Karpas-422 (cell line): Measurements from ENCODE around the gene SIN3B. TPM values are rescaled to one million over a fixed set of nuclear protein-coding genes. Genes with fewer than 3 reads are reported as not detected.
"Not testable (repeated sequence)": the region's sequence is repeated elsewhere in the genome, so short reads cannot be mapped to it uniquely, and the experiment has no call there.

Experiments used
- DNase-seq: peaks from one replicate; pipeline ENCODE4 v3.0.0-alpha.2; 2015
- H2AFZ ChIP-seq: fragments of 200-600 bp; sonication (generic); 2 replicates; pipeline ENCODE4 v1.6.1; 2014; ENCODE audit warnings: antibody characterized with exemption, low read length, mixed read lengths
- H3K27ac ChIP-seq: fragments of 200-600 bp; sonication (generic); 2 replicates; pipeline ENCODE4 v1.5.1; 2014; ENCODE audit warnings: mild to moderate bottlenecking, low read length, moderate library complexity
- H3K27me3 ChIP-seq: fragments of 200-600 bp; sonication (generic); 2 replicates; pipeline ENCODE4 v1.6.1; 2014; ENCODE audit warnings: low read length, mixed read lengths
- H3K36me3 ChIP-seq: fragments of 200-600 bp; sonication (generic); 2 replicates; pipeline ENCODE4 v1.6.1; 2014; ENCODE audit warnings: low read length, mixed read lengths; ENCODE audit not compliant: insufficient read depth
- H3K4me1 ChIP-seq: fragments of 200-600 bp; sonication (generic); 2 replicates; pipeline ENCODE4 v1.6.1; 2014; ENCODE audit warnings: mild to moderate bottlenecking, low read length, mixed read lengths
- H3K4me2 ChIP-seq: fragments of 200-600 bp; sonication (generic); 2 replicates; pipeline ENCODE4 v1.6.1; 2014; ENCODE audit warnings: low read length, low read depth, mild to moderate bottlenecking; ENCODE audit not compliant: poor library complexity, severe bottlenecking
- H3K4me3 ChIP-seq: fragments of 200-600 bp; sonication (generic); 2 replicates; pipeline ENCODE4 v1.5.1; 2014; ENCODE audit warnings: mild to moderate bottlenecking, antibody characterized with exemption, low read length, mixed read lengths
- H3K79me2 ChIP-seq: fragments of 200-600 bp; sonication (generic); 2 replicates; pipeline ENCODE4 v1.6.1; 2014; ENCODE audit warnings: mild to moderate bottlenecking, low read length, mixed read lengths
- H3K9ac ChIP-seq: fragments of 200-600 bp; sonication (generic); 2 replicates; pipeline ENCODE4 v1.6.0; 2014; ENCODE audit warnings: low read length
- H3K9me2 ChIP-seq: fragments of 200-600 bp; sonication (generic), shearing (Covaris generic); replicated peaks from 2 replicates; pipeline ENCODE4 v1.6.0; 2014; ENCODE audit warnings: mild to moderate bottlenecking, low read length, moderate library complexity; ENCODE audit not compliant: insufficient read depth
- H3K9me3 ChIP-seq: fragments of 300-700, 200-600 bp; sonication (generic); 2 replicates; pipeline ENCODE4 v1.6.1; 2014; ENCODE audit warnings: low read length, mixed read lengths
- H4K20me1 ChIP-seq: fragments of 200-600 bp; sonication (generic); 2 replicates; pipeline ENCODE4 v1.6.1; 2014; ENCODE audit warnings: mild to moderate bottlenecking, antibody characterized with exemption, low read length, low read depth; ENCODE audit not compliant: insufficient read depth
- total RNA-seq: library from RNA; depleted of rRNA; stranded (reverse); fragments of >200 nt; shearing (Covaris generic); gene quantifications from 2 replicates; pipeline ENCODE4 v1.2.3, GENCODE V29; 2014; ENCODE audit warnings: low replicate concordance

The SIN3B gene
- total RNA-seq, 1 experiment from 2014 or later: 19.4 TPM

DNA sequence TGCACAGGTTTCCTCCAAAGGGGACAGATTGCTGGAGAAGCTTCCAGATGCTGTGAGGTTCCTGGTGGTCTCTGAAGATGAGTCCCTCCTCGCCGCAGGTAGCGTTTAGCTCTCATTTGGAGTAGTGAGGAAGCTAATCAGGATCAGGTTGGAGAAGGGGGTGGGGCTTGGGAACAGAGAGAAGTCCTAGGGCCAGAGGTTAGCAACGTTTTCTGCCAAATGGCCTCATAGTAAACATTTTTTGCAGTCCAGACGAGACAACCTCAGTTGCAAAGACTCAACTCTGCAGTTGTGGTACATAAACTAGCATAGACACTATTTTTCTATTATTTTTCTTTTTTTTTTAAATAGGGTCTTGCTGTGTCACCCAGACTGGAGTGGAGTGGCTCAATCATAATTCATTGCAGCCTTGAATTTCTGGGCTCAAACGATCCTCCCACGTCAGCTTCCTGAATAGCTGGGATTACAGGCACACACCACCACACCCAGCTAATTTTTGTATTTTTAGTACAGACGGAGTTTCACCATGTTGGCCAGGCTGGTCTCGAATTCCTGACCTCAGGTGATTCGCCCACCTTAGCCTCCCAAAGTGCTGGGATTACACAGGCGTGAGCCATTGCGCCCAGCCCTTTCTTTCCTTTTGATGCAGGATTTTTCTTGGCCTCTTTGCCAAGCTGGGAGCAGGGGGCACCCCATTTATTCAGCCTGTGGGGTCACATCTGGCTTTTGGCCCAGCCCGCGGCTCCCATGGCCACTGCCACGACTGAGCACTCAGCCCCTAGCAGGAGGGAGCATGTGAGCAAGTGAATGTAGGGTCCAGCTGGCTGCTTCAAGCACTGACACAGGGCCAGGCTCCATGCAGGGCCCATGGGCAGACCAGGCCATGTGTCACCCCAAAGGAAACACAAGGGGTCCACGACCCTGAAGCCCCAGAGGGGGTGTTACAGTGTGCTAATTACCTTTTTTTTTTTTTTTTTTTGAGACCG, 34.4 kb upstream of the SIN3B start:
- Histone ChIP-seq H3K9me3 (no peaks in the 10 kb centered on the region), H3K27me3 (no peaks in the 10 kb centered on the region), H3K36me3 (no peaks in the 10 kb centered on the region), H3K9me2 (no peaks in the 10 kb centered on the region), H3K4me3 (no peak overlapping the region), H3K4me1 (no peaks in the 10 kb centered on the region), H3K9ac (no peak overlapping the region), H4K20me1 (no peaks in the 10 kb centered on the region), H3K27ac (no peak overlapping the region), H2AFZ (no peak overlapping the region), H3K79me2 (no peaks in the 10 kb centered on the region), H3K4me2 (no peak overlapping the region)
- DNase-seq: no peak

DNA sequence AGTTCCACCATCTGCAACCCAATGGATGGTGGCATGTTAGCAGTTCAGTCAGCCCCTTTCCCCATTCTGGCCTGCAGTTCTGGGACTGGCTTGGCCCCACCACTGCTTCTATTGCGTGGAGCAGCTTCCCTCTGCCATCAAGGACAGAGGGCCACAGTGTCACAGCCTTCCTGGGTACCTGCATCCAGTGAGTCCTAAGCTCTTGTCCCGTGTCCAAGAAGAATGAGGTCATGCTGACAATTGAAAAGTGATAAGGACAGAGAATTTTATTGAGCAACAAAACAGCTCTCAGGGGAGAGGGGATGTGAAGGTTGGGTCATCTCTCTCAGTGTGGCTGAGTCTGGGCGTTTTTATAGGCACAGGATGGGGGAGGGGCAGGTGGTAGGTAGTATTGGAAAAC, 33.5 kb upstream of the SIN3B start:
- no peak for DNase-seq
- Histone ChIP-seq H3K9me3 (no peaks in the 10 kb centered on the region), H4K20me1 (no peaks in the 10 kb centered on the region), H3K36me3 (no peaks in the 10 kb centered on the region), H3K27me3 (no peaks in the 10 kb centered on the region), H3K79me2 (no peaks in the 10 kb centered on the region), H3K4me1 (no peaks in the 10 kb centered on the region), H3K4me3 (no peak overlapping the region), H3K27ac (no peak overlapping the region), H3K4me2 (no peak overlapping the region), H3K9me2 (no peaks in the 10 kb centered on the region), H3K9ac (no peak overlapping the region), H2AFZ (no peak overlapping the region)

DNA sequence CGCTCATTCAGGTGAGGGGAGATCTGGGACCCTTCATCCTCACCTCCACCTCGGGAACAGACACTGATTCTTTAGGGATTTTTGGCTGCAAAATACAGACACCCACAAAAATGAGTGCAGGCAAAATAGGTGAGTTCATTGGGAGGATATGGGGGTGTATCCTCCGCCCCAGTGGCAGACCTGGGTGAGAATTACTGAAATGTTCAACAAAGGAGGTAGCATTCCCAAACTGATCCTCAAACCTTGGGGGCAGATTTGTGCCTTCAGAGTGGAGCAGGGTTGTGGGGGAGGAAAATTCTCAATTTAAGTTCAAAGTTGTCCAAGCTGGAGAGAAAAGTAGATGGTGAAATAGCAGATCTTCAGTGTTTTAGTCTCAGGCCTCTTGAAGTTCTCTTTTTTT, 31.3 kb upstream of the SIN3B start:
- no peaks in the 10 kb centered on the region for H3K4me1 ChIP-seq
- H3K4me3 ChIP-seq: no peak overlapping the region
- no peaks in the 10 kb centered on the region for H3K27me3 ChIP-seq
- H3K27ac ChIP-seq: no peak overlapping the region
- H3K9me2 ChIP-seq: no peaks in the 10 kb centered on the region
- no peak for DNase-seq
- H4K20me1 ChIP-seq: no peaks in the 10 kb centered on the region
- H3K9me3 ChIP-seq: no peaks in the 10 kb centered on the region
- H3K36me3 ChIP-seq: no peaks in the 10 kb centered on the region
- H3K79me2 ChIP-seq: no peaks in the 10 kb centered on the region
- no peak overlapping the region for H3K4me2 ChIP-seq
- H3K9ac ChIP-seq: no peak overlapping the region
- no peak overlapping the region for H2AFZ ChIP-seq

DNA sequence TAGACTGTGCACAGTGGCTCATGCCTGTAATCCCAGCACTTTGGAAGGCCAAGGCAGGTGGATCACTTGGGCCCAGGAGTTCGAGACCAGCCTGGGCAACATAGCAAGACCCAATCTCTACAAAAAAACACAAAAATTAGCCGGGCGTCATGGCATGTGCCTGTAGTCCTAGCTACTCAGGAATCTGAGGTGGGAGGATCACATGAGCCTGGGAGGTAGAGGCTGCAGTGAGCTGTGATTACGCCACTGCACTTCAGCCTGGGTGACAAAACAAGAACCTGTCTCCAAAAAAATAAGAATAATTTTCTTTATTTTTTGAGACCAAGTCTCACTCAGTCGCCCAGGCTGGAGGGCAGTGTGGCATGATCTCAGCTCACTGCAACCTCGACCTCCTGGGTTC, 30.9 kb upstream of the SIN3B start:
- H3K27me3 ChIP-seq, H3K4me3 ChIP-seq, H3K9me3 ChIP-seq, H4K20me1 ChIP-seq, H3K79me2 ChIP-seq, H3K9ac ChIP-seq, H3K9me2 ChIP-seq, H2AFZ ChIP-seq, DNase-seq, H3K36me3 ChIP-seq, H3K4me1 ChIP-seq, H3K4me2 ChIP-seq, H3K27ac ChIP-seq: not testable (repeated sequence)

DNA sequence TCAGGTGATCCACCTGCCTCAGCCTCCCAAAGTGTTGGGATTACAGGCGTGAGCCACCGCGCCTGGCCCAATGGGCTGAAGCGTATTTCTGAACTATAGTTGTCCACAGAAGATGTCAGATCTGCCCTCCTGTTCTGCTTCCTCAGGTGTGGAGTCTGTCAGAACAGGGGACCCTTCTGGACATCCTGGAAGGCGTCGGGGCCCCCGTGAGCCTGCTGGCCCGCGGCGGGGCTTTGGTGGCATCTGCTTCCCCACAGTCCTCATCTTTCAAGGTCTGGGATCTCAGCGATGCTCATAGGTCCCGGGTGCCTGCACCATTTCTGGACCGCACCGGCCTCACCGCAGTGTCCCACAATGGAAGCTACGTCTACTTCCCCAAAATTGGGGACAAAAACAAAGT, 29.5 kb upstream of the SIN3B start:
- H3K9ac ChIP-seq: no peak overlapping the region
- no peak overlapping the region for H3K4me3 ChIP-seq
- no peaks in the 10 kb centered on the region for H4K20me1 ChIP-seq
- H3K27ac ChIP-seq: no peak overlapping the region
- H3K79me2 ChIP-seq: no peaks in the 10 kb centered on the region
- H3K4me1 ChIP-seq: no peaks in the 10 kb centered on the region
- no peaks in the 10 kb centered on the region for H3K27me3 ChIP-seq
- H3K36me3 ChIP-seq: no peaks in the 10 kb centered on the region
- no peaks in the 10 kb centered on the region for H3K9me3 ChIP-seq
- no peaks in the 10 kb centered on the region for H3K9me2 ChIP-seq
- no peak for DNase-seq
- H3K4me2 ChIP-seq: no peak overlapping the region
- H2AFZ ChIP-seq: no peak overlapping the region

DNA sequence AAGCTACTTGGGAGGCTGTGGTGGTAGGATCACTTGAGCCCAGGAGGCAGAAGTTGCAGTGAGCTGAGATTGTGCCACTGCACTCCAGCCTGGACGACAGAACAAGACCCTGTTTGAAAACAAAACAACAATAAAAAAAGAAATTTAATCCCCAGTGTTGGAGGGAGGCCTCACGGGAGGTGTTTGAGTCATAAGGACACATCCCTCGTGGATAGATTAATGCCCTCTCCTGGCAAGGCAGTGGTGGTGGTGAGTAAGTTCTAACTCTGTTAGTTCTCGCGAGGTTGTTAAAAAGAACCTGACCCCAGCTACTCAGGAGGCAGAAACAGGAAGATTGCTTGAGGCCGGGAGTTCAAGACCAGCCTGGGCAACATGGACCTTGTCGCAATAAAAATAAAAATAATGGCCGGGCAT, 27.6 kb upstream of the SIN3B start:
- H3K36me3 ChIP-seq: no peaks in the 10 kb centered on the region
- H3K4me3 ChIP-seq: no peak overlapping the region
- DNase-seq: no peak
- no peaks in the 10 kb centered on the region for H4K20me1 ChIP-seq
- no peak overlapping the region for H3K9ac ChIP-seq
- H2AFZ ChIP-seq: no peak overlapping the region
- no peaks in the 10 kb centered on the region for H3K27me3 ChIP-seq
- H3K4me2 ChIP-seq: no peak overlapping the region
- H3K4me1 ChIP-seq: no peaks in the 10 kb centered on the region
- no peak overlapping the region for H3K27ac ChIP-seq
- no peaks in the 10 kb centered on the region for H3K79me2 ChIP-seq
- no peaks in the 10 kb centered on the region for H3K9me2 ChIP-seq
- H3K9me3 ChIP-seq: no peaks in the 10 kb centered on the region

DNA sequence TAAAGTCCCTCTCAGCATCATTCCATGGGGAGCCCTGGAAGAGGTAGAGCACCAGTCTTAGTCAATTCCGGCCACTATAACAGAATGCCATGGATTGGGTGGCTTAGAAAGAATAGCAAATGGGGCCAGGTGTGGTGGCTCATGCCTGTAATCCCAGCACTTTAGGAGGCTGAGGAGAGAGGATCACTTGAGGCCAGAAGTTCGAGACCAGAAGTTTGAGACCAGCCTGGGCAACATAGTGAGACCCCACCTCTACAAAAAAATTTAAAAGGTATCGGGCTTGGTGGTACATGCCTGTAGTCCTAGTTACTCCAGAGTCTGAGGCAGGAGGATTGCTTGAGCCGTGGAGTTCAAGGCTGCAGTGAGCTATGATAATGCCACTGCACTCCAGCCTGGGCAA, 25.0 kb upstream of the SIN3B start:
- H3K4me2 ChIP-seq: no peak overlapping the region
- no peaks in the 10 kb centered on the region for H3K9me2 ChIP-seq
- H3K9me3 ChIP-seq: no peaks in the 10 kb centered on the region
- no peak for DNase-seq
- H3K4me3 ChIP-seq: no peak overlapping the region
- no peaks in the 10 kb centered on the region for H3K4me1 ChIP-seq
- no peaks in the 10 kb centered on the region for H3K27me3 ChIP-seq
- no peaks in the 10 kb centered on the region for H4K20me1 ChIP-seq
- H3K9ac ChIP-seq: no peak overlapping the region
- H3K36me3 ChIP-seq: no peaks in the 10 kb centered on the region
- no peaks in the 10 kb centered on the region for H3K79me2 ChIP-seq
- no peak overlapping the region for H2AFZ ChIP-seq
- H3K27ac ChIP-seq: no peak overlapping the region

DNA sequence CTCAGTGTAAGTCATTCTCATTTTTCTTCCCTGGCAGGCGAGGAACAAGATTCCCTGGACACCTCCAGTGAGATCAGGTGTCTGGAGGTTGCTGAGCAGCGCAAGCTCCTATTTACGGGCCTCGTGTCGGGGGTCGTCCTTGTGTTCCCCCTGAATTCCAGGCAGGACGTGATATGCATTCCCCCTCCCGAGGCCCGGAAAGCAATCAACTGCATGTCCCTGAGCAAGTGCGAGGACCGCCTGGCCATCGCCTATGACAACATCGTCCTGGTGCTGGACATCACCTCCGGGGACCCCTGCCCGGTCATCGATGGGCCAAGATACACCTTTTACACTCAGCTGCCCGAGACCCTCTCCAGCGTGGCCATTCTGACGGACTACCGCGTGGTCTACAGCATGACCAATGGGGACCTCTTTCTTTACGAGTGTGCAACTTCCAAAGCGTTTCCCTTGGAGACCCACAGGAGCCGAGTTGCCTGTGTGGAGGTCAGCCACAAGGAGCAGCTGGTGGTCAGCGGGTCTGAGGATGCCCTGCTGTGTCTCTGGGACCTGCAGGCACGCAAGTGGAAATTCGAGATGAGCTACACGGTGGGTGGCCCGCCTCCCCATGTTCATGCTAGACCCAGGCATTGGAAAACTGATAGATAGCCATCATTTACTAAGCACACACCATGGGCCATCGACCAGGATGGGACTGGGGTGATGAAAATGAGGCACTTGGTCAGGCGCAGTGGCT, 21.5 kb upstream of the SIN3B start:
- Histone ChIP-seq H3K27me3 (no peaks in the 10 kb centered on the region), H3K79me2 (no peaks in the 10 kb centered on the region), H3K4me3 (no peak overlapping the region), H3K27ac (no peak overlapping the region), H2AFZ (no peak overlapping the region), H3K9ac (no peak overlapping the region), H3K4me1 (no peaks in the 10 kb centered on the region), H3K36me3 (no peaks in the 10 kb centered on the region), H3K4me2 (no peak overlapping the region), H4K20me1 (no peaks in the 10 kb centered on the region), H3K9me2 (no peaks in the 10 kb centered on the region), H3K9me3 (no peaks in the 10 kb centered on the region)
- DNase-seq: no peak
